Esophagus muscularis mucosa (tissue), 4 donors: ENCODE measurements around the gene PITPNM1.

Experiments used
- EP300 ChIP-seq: sonication (generic); formaldehyde crosslinking; IDR thresholded peaks from one replicate; pipeline ENCODE4 v1.6.1; 2017; ENCODE audit warnings: antibody characterized with exemption
- POLR2A ChIP-seq: fragments of 450-650 bp; IDR thresholded peaks from one replicate; pipeline ENCODE4 v1.6.1; 2017; ENCODE audit warnings: antibody characterized with exemption, moderate library complexity, mild to moderate bottlenecking, low read depth
- POLR2AphosphoS5 ChIP-seq, 2 donors: sonication (generic); formaldehyde crosslinking; IDR thresholded peaks; one replicate each; pipeline ENCODE4 v1.6.1; 2017; ENCODE audit warnings: antibody characterized with exemption in 2 of 2
- TF ChIP-seq, protein P1 (sequence below), 3 experiments: fragments of 200-600 bp in 2 of 3; fragments of 450-650 bp in 1 of 3; sonication (generic) in 2 of 3; IDR thresholded peaks; one replicate each; pipeline ENCODE4 v1.5.1; 2017 to 2019; ENCODE audit warnings: antibody characterized with exemption in 3 of 3, mild to moderate bottlenecking in 2 of 3, moderate library complexity in 1 of 3

DNA sequence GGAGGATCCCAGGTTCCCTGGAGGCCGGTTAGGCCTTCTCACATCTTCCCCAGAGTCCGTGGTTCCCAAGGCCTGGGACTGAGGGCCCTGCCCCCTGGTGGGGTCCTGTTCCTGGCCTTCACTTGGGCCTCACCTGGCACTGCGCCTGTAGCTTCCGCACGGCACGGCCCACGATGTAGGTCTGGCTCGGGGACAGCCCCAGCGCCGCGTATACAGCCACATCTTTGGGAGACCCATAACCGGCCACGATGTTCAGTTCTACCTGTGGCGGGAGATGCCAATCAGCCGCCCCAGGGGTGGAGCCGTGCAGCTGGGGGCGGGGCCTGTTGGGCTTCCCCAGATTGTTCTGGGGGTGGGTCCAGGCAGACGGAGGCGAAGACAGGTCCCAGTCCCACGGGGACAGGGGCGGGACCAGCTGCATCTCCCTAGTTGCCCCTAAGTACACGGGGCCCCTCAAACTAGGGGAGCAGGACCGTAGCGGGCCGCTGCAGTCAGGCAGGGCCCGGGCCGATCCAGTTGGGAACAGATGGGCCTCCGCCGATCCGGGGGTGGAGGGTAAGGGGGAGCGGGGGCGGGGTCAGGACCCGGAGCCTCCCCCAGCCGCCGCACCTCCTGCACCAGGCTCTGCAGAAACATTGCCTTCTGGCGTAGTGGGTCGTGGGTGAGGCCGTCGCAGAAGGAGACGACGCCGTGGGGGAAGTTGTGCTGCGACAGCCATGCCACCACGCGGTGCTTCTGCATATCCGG lies 12.2 kb downstream of the PITPNM1 start:
- TF ChIP-seq EP300, result no peak
- TF ChIP-seq, protein P1, sequence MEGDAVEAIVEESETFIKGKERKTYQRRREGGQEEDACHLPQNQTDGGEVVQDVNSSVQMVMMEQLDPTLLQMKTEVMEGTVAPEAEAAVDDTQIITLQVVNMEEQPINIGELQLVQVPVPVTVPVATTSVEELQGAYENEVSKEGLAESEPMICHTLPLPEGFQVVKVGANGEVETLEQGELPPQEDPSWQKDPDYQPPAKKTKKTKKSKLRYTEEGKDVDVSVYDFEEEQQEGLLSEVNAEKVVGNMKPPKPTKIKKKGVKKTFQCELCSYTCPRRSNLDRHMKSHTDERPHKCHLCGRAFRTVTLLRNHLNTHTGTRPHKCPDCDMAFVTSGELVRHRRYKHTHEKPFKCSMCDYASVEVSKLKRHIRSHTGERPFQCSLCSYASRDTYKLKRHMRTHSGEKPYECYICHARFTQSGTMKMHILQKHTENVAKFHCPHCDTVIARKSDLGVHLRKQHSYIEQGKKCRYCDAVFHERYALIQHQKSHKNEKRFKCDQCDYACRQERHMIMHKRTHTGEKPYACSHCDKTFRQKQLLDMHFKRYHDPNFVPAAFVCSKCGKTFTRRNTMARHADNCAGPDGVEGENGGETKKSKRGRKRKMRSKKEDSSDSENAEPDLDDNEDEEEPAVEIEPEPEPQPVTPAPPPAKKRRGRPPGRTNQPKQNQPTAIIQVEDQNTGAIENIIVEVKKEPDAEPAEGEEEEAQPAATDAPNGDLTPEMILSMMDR (IDR thresholded peaks at IDR 0.05), result no peak
- no peak for TF ChIP-seq POLR2AphosphoS5 (IDR thresholded peaks at IDR 0.05)
- TF ChIP-seq POLR2A, result no peak
